RWPE2 (cell line): ENCODE results near the gene GPR171.

Experiments
- ATAC-seq: fragments of 200-7000 bp; cut with Tn5 transposase; 3 replicates; pipeline ENCODE4 v1.9.1; 2021; ENCODE audit warnings: low read depth
- DNase-seq: peaks from one replicate; pipeline ENCODE4 v3.0.0-alpha.2; 2020; ENCODE audit warnings: low spot score
- H3K27ac ChIP-seq: fragments of 450-650 bp; 2 replicates; pipeline ENCODE4 v1.5.1; 2017; ENCODE audit warnings: mild to moderate bottlenecking; ENCODE audit not compliant: poor library complexity, severe bottlenecking
- H3K27me3 ChIP-seq: fragments of 250-450 bp; sonication (Bioruptor Pico); 2 replicates; pipeline ENCODE4 v1.5.1; 2021; ENCODE audit warnings: mild to moderate bottlenecking, moderate library complexity; ENCODE audit not compliant: insufficient read depth, poor library complexity, severe bottlenecking
- H3K36me3 ChIP-seq: fragments of 250-450 bp; sonication (Bioruptor Pico); 2 replicates; pipeline ENCODE4 v1.5.1; 2020; ENCODE audit warnings: low read depth, mild to moderate bottlenecking, moderate library complexity
- H3K4me1 ChIP-seq: fragments of 250-450 bp; sonication (Bioruptor Pico); 2 replicates; pipeline ENCODE4 v1.5.1; 2021; ENCODE audit warnings: mild to moderate bottlenecking, moderate library complexity; ENCODE audit not compliant: insufficient read depth, poor library complexity, severe bottlenecking
- H3K4me3 ChIP-seq: fragments of 250-450 bp; sonication (Bioruptor Pico); 2 replicates; pipeline ENCODE4 v1.5.1; 2021; ENCODE audit warnings: mild to moderate bottlenecking, moderate library complexity; ENCODE audit not compliant: severe bottlenecking
- H3K9me3 ChIP-seq: fragments of 250-450 bp; sonication (Bioruptor Pico); 2 replicates; pipeline ENCODE4 v1.5.1; 2021; ENCODE audit warnings: mild to moderate bottlenecking, moderate library complexity; ENCODE audit not compliant: severe bottlenecking
- TF ChIP-seq, protein P1 (sequence below): fragments of 450-650 bp; IDR thresholded peaks from one replicate; pipeline ENCODE4 v1.5.1; 2017; ENCODE audit warnings: mild to moderate bottlenecking, moderate library complexity; ENCODE audit not compliant: poor library complexity, severe bottlenecking

The GPR171 gene

DNA sequence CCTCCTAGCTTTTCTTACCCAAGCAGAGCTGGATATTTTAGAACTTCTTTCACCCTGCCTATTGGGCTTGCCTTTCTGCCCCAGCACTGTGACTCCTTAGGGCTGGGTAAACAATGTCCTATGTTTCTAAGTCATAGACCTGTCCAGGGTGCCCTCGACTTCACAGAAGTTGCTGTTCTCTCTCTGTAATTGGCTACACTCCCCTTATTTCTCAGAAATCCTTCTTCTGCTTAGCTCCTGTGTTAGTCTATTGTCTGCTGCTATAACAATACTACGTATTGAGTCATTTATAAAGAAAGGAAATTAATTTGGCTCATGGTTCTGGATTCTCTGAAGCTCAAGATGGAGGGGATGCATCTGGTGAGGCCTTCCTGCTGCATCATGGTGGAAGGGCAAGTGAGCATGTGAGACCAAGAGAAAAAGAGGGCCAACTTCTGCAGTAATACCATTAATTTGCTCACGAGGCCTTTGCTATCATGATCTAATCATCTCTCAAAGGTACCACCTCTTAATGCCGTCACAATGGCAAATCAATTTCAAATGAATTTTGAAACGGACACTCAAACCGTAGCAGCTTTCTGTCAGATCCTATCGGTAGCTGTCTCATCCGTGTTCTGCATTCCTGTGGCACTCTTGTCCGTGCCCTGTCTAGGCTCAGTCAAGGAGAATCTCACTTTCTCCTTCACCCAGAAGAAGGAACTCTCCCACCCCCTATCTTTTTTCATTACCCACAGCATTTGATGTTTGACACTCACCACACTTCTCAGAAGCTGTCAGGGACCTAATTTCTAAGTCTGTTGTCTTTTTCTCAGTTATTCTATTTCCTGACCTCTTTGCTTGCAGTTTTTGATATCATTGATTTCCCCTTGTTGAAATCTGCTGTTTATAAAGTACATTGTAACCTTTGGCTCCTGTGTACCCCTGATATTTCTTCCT is 22.3 kb upstream of the GPR171 start:
- Histone ChIP-seq H3K9me3 (no peaks in the 10 kb centered on the region), H3K4me3 (no peak overlapping the region), H3K36me3 (no peaks in the 10 kb centered on the region), H3K4me1 (peaks cover 25% of the 10 kb centered on the region), H3K27ac (peak overlapping the region; percentile 14), H3K27me3 (no peaks in the 10 kb centered on the region)
- TF ChIP-seq, protein P1, sequence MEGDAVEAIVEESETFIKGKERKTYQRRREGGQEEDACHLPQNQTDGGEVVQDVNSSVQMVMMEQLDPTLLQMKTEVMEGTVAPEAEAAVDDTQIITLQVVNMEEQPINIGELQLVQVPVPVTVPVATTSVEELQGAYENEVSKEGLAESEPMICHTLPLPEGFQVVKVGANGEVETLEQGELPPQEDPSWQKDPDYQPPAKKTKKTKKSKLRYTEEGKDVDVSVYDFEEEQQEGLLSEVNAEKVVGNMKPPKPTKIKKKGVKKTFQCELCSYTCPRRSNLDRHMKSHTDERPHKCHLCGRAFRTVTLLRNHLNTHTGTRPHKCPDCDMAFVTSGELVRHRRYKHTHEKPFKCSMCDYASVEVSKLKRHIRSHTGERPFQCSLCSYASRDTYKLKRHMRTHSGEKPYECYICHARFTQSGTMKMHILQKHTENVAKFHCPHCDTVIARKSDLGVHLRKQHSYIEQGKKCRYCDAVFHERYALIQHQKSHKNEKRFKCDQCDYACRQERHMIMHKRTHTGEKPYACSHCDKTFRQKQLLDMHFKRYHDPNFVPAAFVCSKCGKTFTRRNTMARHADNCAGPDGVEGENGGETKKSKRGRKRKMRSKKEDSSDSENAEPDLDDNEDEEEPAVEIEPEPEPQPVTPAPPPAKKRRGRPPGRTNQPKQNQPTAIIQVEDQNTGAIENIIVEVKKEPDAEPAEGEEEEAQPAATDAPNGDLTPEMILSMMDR = no peak
- ATAC-seq = no peak
- DNase-seq = no peak

DNA sequence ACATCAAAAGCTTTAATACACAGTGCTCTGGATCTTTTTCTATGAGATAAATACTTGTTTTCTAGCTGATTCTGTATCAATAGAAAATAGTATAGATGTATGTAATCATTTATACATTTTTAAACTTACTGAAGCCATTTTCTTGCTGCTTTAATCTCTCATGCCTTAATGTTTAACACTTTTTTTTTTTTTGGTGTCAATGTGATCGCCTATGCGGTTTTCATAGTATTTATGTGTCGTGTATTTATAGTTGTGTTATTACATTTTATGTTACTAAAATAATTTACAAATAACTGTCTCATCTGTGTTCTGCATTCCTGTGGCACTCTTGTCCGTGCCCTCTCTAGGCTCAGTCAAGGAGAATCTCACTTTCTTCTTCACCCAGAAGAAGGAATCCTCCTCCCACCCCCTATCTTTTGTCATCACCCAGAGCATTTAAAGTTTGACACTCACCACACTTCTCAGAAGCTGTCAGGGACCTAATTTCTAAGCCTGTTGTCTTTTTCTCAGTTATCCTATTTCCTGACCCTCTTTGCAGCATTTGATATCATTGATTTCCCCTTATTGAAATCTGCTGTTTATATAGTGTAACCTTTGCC is 21.4 kb upstream of the GPR171 start:
- no peak overlapping the region for H3K4me3 ChIP-seq
- H3K4me1 ChIP-seq = peaks cover 29% of the 10 kb centered on the region
- H3K9me3 ChIP-seq = no peaks in the 10 kb centered on the region
- TF ChIP-seq, protein P1 = no peak
- no peaks in the 10 kb centered on the region for H3K27me3 ChIP-seq
- H3K27ac ChIP-seq = no peak overlapping the region
- DNase-seq (no peak), ATAC-seq (no peak)
- H3K36me3 ChIP-seq = no peaks in the 10 kb centered on the region

DNA sequence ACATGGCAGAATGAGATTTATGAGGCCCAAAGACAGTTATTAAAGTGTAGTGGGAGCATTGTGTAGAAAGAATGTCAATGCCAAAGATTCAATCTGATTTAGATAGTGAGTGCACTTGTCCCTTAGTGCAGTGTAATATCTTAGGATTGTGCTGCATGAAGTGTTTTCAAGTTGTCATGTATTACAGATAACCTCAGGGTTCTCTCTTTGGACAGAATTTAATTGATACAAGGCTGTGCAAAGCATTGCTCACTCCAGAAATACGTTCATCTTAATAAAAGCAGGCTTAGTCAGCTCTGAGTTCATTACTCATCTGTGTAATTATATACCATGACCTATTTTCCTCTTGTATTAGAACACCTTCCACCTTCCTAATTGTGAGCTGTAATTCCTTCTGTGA is 16.0 kb upstream of the GPR171 start:
- Histone ChIP-seq H3K27me3 (no peaks in the 10 kb centered on the region), H3K36me3 (no peaks in the 10 kb centered on the region), H3K27ac (peak overlapping the region; percentile 31), H3K4me1 (peaks cover 12% of the 10 kb centered on the region), H3K4me3 (no peak overlapping the region), H3K9me3 (no peaks in the 10 kb centered on the region)
- peak; percentile 99 for ATAC-seq
- DNase-seq = no peak
- TF ChIP-seq, protein P1 = no peak

DNA sequence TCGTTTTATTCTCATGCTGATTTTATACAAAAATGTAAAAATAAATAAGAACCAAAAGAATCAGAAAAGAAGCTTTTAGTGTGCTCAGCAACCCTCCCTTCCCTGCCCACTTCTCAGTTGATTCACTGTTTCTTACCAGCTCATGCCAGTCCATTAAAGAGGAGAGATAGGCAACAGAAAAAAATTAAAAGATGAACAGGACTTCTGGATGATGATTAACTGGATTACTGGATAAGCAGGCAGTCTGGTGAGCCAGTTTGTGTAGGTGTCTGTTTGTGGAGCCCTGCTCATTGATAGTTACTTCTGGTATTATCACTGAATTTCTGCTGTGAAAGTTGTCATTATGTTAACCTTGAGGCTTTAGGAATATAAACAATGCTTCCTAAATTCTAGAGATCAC is 15.1 kb upstream of the GPR171 start:
- Histone ChIP-seq H3K27me3 (no peaks in the 10 kb centered on the region), H3K4me3 (no peak overlapping the region), H3K9me3 (no peaks in the 10 kb centered on the region), H3K36me3 (no peaks in the 10 kb centered on the region), H3K27ac (peak overlapping the region; percentile 31), H3K4me1 (peaks cover 12% of the 10 kb centered on the region)
- TF ChIP-seq, protein P1 = no peak
- DNase-seq = no peak
- no peak for ATAC-seq
